HUES64 (cell line): ENCODE results near the gene CYP4A11.
"Not testable (repeated sequence)": the region's sequence is repeated elsewhere in the genome, so short reads cannot be mapped to it uniquely, and the experiment has no call there.

Experiments
- H3K27ac ChIP-seq: 2 replicates; pipeline ENCODE4 v1.7.0; 2013; ENCODE audit warnings: low read depth, low read length, inconsistent platforms
- H3K27me3 ChIP-seq: 2 replicates; pipeline ENCODE4 v1.6.1; 2013; ENCODE audit warnings: mild to moderate bottlenecking, low read length; ENCODE audit not compliant: insufficient read depth
- H3K36me3 ChIP-seq: 2 replicates; pipeline ENCODE4 v1.6.1; 2013; ENCODE audit warnings: mild to moderate bottlenecking, low read length; ENCODE audit not compliant: insufficient read depth
- H3K4me1 ChIP-seq: 2 replicates; pipeline ENCODE4 v1.6.1; 2013; ENCODE audit warnings: mild to moderate bottlenecking, low read length, moderate library complexity; ENCODE audit not compliant: insufficient read depth
- H3K4me3 ChIP-seq: 2 replicates; pipeline ENCODE4 v1.5.1; 2013; ENCODE audit warnings: mild to moderate bottlenecking, low read length, moderate library complexity
- H3K9ac ChIP-seq: 2 replicates; pipeline ENCODE4 v1.6.1; 2013; ENCODE audit warnings: mild to moderate bottlenecking, low read depth, low read length
- H3K9me3 ChIP-seq: 2 replicates; pipeline ENCODE4 v1.6.1; 2013; ENCODE audit warnings: low read depth, low read length; ENCODE audit not compliant: insufficient read depth
- WGBS: fragments of 150-250, 120-280 bp; methylation state at CpG from one replicate; pipeline ENCODE4 v1.1.7; 2013; ENCODE audit warnings: missing lambda C conversion rate; 5-methylcytosine and 5-hydroxymethylcytosine counted together

Gene CYP4A11

DNA sequence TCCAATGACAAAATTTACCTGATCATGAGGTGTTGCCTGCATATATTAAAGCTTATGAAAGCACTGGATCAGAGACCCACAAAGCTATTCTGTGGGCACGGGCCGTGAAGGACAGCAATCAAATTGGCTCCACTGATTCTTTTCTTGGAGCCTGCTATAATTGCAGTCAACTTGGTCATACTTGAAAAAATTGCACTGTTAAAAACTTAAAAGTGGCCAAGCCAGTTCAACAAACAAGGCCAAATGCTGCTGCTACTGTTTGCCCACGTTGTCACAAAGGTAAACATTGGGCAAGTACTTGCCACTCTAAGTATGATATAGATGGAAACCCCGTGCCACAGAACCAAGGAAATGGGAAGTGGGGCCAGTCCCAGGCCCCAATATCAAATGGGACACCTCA, 37.8 kb downstream of the CYP4A11 start:
- WGBS = 93% methylated on average over 4 of the region's 4 CpGs
- Histone ChIP-seq H3K9me3 (peaks cover 6% of the 10 kb centered on the region; the same call in 1 of the 2 replicates), H3K27me3 (no peaks in the 10 kb centered on the region), H3K4me1 (no peaks in the 10 kb centered on the region), H3K4me3 (no peak overlapping the region), H3K9ac (no peak overlapping the region), H3K36me3 (no peaks in the 10 kb centered on the region), H3K27ac (no peak overlapping the region)

DNA sequence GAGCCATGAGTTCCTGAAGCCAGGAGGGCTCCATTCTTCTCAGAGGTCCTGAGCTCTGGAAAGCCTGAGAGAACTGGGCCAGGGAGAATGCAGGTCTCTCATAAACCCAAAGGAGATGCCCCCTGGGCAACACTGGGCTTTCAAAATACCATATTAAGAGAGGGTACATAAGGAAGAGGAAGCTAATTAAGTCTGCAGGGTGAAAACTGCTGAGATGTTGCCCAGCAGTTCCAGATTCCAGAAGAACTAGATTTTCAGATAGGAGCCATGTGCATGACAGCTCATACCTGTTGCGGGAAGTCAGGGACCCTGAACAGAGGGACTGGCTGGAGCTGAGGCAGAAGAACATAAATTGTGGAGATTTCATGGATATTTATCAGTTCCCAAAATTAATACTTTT, 40.9 kb downstream of the CYP4A11 start:
- H3K9me3 ChIP-seq = 0 out of 2 replicates have a peak, but pooled peaks cover 2% of the 10 kb centered on the region
- no peak overlapping the region for H3K27ac ChIP-seq
- H3K27me3 ChIP-seq = no peaks in the 10 kb centered on the region
- H3K9ac ChIP-seq = no peak overlapping the region
- H3K36me3 ChIP-seq = no peaks in the 10 kb centered on the region
- 90% methylated on average over 1 of the region's 1 CpG for WGBS
- H3K4me3 ChIP-seq = no peak overlapping the region
- H3K4me1 ChIP-seq = no peaks in the 10 kb centered on the region

DNA sequence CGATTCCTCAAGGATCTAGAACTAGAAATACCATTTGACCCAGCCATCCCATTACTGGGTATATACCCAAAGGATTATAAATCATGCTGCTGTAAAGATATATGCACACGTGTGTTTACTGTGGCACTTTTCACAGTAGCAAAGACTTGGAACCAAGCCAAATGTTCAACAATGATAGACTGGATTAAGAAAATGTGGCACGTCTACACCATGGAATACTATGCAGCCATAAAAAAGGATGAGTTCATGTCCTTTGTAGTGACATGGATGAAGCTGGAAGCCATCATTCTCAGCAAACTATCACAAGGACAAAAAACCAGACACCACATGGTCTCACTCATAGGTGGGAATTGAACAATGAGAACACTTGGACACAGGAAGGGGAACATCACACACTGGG, 59.6 kb downstream of the CYP4A11 start:
- not testable (repeated sequence) for H3K27ac ChIP-seq, H3K4me1 ChIP-seq, H3K36me3 ChIP-seq, H3K27me3 ChIP-seq, H3K9me3 ChIP-seq, H3K4me3 ChIP-seq, H3K9ac ChIP-seq
- WGBS = 97% methylated on average over 2 of the region's 3 CpGs
